ENCODE measurements around the gene MACROD1.

DNA sequence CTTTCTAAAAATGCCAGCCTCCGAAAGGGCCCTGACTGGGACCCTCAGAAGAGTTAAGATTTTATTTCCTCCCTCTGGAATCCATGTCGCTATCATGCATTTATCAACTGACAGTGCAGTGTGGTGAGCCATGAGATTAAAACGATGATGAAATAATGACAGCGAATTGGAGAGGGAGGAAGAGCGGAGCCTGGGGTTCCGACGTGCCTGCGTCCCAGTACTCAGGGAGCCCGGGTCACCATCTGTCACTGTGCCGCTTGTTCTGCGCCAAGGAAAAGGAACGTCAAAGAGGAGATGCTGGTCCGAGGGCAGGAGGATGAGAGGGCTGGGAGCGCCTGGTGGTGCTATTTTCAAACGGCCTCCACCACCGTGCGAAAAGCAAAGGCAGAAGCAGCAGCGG is 46.2 kb downstream of the MACROD1 start:
- TF ChIP-seq ZNF696 (CRISPR knock-in tag; conservative IDR thresholded peaks at IDR 0.05): no peak
- no peak for TF ChIP-seq POLR2A (conservative IDR thresholded peaks at IDR 0.05)
- TF ChIP-seq, protein P1, sequence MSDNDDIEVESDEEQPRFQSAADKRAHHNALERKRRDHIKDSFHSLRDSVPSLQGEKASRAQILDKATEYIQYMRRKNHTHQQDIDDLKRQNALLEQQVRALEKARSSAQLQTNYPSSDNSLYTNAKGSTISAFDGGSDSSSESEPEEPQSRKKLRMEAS (CRISPR knock-in tag; IDR thresholded peaks at IDR 0.05): no peak
- TF ChIP-seq, protein P2, sequence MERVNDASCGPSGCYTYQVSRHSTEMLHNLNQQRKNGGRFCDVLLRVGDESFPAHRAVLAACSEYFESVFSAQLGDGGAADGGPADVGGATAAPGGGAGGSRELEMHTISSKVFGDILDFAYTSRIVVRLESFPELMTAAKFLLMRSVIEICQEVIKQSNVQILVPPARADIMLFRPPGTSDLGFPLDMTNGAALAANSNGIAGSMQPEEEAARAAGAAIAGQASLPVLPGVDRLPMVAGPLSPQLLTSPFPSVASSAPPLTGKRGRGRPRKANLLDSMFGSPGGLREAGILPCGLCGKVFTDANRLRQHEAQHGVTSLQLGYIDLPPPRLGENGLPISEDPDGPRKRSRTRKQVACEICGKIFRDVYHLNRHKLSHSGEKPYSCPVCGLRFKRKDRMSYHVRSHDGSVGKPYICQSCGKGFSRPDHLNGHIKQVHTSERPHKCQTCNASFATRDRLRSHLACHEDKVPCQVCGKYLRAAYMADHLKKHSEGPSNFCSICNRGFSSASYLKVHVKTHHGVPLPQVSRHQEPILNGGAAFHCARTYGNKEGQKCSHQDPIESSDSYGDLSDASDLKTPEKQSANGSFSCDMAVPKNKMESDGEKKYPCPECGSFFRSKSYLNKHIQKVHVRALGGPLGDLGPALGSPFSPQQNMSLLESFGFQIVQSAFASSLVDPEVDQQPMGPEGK (CRISPR knock-in tag; IDR thresholded peaks at IDR 0.05; ENCODE audit: borderline replicate concordance): no peak
- TF ChIP-seq FIP1L1 (IDR thresholded peaks at IDR 0.05; ENCODE audit: low read depth, low read length, poor library complexity, severe bottlenecking): no peak
- no peak for TF ChIP-seq NR2C2 (CRISPR knock-in tag; IDR thresholded peaks at IDR 0.05)
- no peak for TF ChIP-seq NR2C2 (tag; IDR thresholded peaks at IDR 0.05)
- no peak for TF ChIP-seq TAF1 (IDR thresholded peaks at IDR 0.05; ENCODE audit: control insufficient read depth, extremely low read depth, insufficient read depth, low read length, severe bottlenecking)
- no peak for TF ChIP-seq PHB2 (IDR thresholded peaks at IDR 0.05; ENCODE audit: low read depth)
- no peak for TF ChIP-seq ADNP (tag; IDR thresholded peaks at IDR 0.05)
